Heart left ventricle (tissue), 16 donors: ENCODE measurements around the gene RPEL1. TPM values are rescaled to one million over a fixed set of nuclear protein-coding genes. Genes with fewer than 3 reads are reported as not detected.
"Not testable (repeated sequence)": the region's sequence is repeated elsewhere in the genome, so short reads cannot be mapped to it uniquely, and the experiment has no call there.

ENCODE experiments used
- ATAC-seq, 4 donors: fragments of 200-7000 bp; cut with Tn5 transposase; one replicate each; pipeline ENCODE4 v1.9.1; 2020 to 2022; ENCODE audit warnings: moderate library complexity in 4 of 4, mild to moderate bottlenecking in 3 of 4, moderate number of reproducible peaks in 1 of 4
- DNase-seq, 5 donors: peaks; one replicate each; pipeline ENCODE4 v3.0.0-alpha.2; 2020
- H3K27ac ChIP-seq, 12 donors: fragments of 200-600 bp; sonication (generic) in 4 of 12; one replicate each; pipeline versions ENCODE4 v1.5.0 to v1.8.0; 2016 to 2022; ENCODE audit warnings: mild to moderate bottlenecking in 2 of 12
- H3K27me3 ChIP-seq, 9 donors: fragments of 200-600 bp; sonication (generic) in 2 of 9; one replicate each; pipeline versions ENCODE4 v1.5.1 to v1.8.0; 2016 to 2022; ENCODE audit warnings: mild to moderate bottlenecking in 3 of 9
- H3K36me3 ChIP-seq, 9 donors: fragments of 200-600 bp; sonication (generic) in 2 of 9; one replicate each; pipeline versions ENCODE4 v1.5.0 to v1.8.0; 2018 to 2022; ENCODE audit warnings: mild to moderate bottlenecking in 2 of 9
- H3K4me1 ChIP-seq, 12 donors: fragments of 200-600 bp; sonication (generic) in 4 of 12; one replicate each; pipeline versions ENCODE4 v1.5.0 to v1.8.0; 2016 to 2022; ENCODE audit warnings: mild to moderate bottlenecking in 3 of 12
- H3K4me3 ChIP-seq, 12 donors: fragments of 200-600 bp; sonication (generic) in 4 of 12; one replicate each; pipeline versions ENCODE4 v1.5.0 to v1.8.0; 2017 to 2022; ENCODE audit warnings: mild to moderate bottlenecking in 9 of 12, moderate library complexity in 4 of 12
- H3K9me3 ChIP-seq, 12 donors: fragments of 200-600 bp; sonication (generic) in 4 of 12; one replicate each; pipeline versions ENCODE4 v1.5.0 to v1.8.0; 2016 to 2022; ENCODE audit warnings: mild to moderate bottlenecking in 1 of 12
- POLR2A ChIP-seq, 2 donors: fragments of 450-650 bp; IDR thresholded peaks; one replicate each; pipeline ENCODE4 v1.6.1; 2017; ENCODE audit warnings: antibody characterized with exemption in 2 of 2, mild to moderate bottlenecking in 2 of 2, moderate library complexity in 2 of 2
- whole genome bisulfite sequencing, 4 donors: extraction: QIAGEN DNeasy Blood & Tissue Kit in 2 of 4; methylation state at CpG; one replicate each; pipeline versions ENCODE4 v1.1.5 to v1.1.7; 2013 to 2018; 5-methylcytosine and 5-hydroxymethylcytosine counted together
- intact Hi-C, 10 donors: fragments of 100-400 bp; cut with DNase I; formaldehyde crosslinking; loops; one replicate each; pipeline versions ENCODE4 v1.11.1 to v1.14.2; 2022
- polyA plus RNA-seq, 2 donors: library from polyadenylated mRNA; stranded (reverse); fragments of 200-250 nt; gene quantifications; one replicate each; pipeline ENCODE4 v1.2.3, GENCODE V29; 2013
- total RNA-seq, 9 donors: library from RNA; depleted of rRNA in 2 of 9; stranded (reverse); fragments of >200 nt in 2 of 9; fragmentation: NEBNext Ultra II Directional in 3 of 9; extraction: Animal tissue kit (Norgen Biotek cat#: 25700) in 3 of 9; gene quantifications; one replicate each; pipeline versions ENCODE4 v1.1.0 to v1.2.4, GENCODE V29; 2016 to 2023
- TF ChIP-seq, protein P1 (sequence below), 12 donors: fragments of 200-600 bp; sonication (generic) in 4 of 12; IDR thresholded peaks; one replicate each; pipeline versions ENCODE4 v1.5.0 to v1.8.0; 2018 to 2022; ENCODE audit warnings: antibody characterized with exemption in 12 of 12, mild to moderate bottlenecking in 5 of 12
- donor health status: ischemic (EF 13 %, LVEDD 7.1; RV severe dilation, severe dysfunction).
- donor health status: healthy with polysubstance abuse.
- donor health status: DM: no; HTN: yes; CAD: no.
- donor health status: DM: no; HTN: no; CAD: no.
- donor health status: ischemic (EF 25% LVEDD 6.9; RV normal size, moderate dysfunction).
- donor health status: ischemic (EF 25% LVEDD 5.7; RV mildly dilated, moderate dysfunction).
- donor health status: healthy.
- donor health status: DM: yes; HTN: yes; CAD: no.
- donor health status: ischemic (EF 35%, LVEDD 5.7; RV mildly dilated, moderate dysfunction).
- donor health status: nonischemic (EF 11% LVEDD 7.7; RV severe dilation, severe dysfunction).
- donor health status: DM: yes; HTN: yes; CAD: no.
- donor health status: PGD.
- donor health status: ischemic (EF 29% LVEDD 5.4; RV normal size, mild dysfunction).
- donor health status: nonischemic (EF 23%, LVEDD 6.1; RV moderate dilation, normal function).

The RPEL1 gene
- total and polyA plus RNA-seq, 11 donors, result not detected

GRCh38 chr10:103215601-103216000 lies 30.1 kb upstream of the RPEL1 start:
- DNase-seq (no peak), ATAC-seq (no peak)
- Histone ChIP-seq H3K27me3 (no peaks in the 10 kb centered on the region), H3K4me3 (no peak overlapping the region), H3K9me3 (peaks cover 0 to 6% (median 0%) of the 10 kb centered on the region in 12 donors), H3K4me1 (no peaks in the 10 kb centered on the region), H3K27ac (no peak overlapping the region), H3K36me3 (no peaks in the 10 kb centered on the region)
- TF ChIP-seq, protein P1, sequence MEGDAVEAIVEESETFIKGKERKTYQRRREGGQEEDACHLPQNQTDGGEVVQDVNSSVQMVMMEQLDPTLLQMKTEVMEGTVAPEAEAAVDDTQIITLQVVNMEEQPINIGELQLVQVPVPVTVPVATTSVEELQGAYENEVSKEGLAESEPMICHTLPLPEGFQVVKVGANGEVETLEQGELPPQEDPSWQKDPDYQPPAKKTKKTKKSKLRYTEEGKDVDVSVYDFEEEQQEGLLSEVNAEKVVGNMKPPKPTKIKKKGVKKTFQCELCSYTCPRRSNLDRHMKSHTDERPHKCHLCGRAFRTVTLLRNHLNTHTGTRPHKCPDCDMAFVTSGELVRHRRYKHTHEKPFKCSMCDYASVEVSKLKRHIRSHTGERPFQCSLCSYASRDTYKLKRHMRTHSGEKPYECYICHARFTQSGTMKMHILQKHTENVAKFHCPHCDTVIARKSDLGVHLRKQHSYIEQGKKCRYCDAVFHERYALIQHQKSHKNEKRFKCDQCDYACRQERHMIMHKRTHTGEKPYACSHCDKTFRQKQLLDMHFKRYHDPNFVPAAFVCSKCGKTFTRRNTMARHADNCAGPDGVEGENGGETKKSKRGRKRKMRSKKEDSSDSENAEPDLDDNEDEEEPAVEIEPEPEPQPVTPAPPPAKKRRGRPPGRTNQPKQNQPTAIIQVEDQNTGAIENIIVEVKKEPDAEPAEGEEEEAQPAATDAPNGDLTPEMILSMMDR (IDR thresholded peaks at IDR 0.05), result no peak
- no peak for TF ChIP-seq POLR2A (IDR thresholded peaks at IDR 0.05)
- intact Hi-C loops, result no loop called here
- WGBS, 4 donors, result 84 to 89% (median 85%) methylated on average over 5 of the region's 5 CpGs

DNA sequence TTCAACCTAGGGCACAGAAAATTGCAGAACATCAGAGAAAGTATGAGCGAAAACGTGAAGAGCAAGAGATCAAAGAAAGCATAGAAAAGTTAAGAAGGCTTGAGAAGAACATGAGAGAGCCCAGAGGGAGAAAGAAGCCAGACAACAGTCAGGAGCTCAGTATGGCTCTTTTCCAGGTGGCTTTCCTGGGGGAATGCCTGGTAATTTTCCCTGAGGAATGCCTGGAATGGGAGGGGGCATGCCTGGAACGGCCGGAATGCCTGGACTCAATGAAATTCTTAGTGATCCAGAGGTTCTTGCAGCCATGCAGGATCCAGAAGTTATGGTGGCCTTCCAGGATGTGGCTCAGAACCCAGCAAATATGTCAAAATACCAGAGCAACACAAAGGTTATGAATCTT lies 29.3 kb upstream of the RPEL1 start:
- H3K27me3 ChIP-seq, H3K4me3 ChIP-seq, H3K9me3 ChIP-seq, H3K36me3 ChIP-seq, ATAC-seq, H3K27ac ChIP-seq, H3K4me1 ChIP-seq, DNase-seq, intact Hi-C loops: not testable (repeated sequence)
- 40 to 48% (median 46%) methylated on average over 4 of the region's 4 CpGs for WGBS, 4 donors

- Histone ChIP-seq H3K36me3 (no peaks in the 10 kb centered on the region), H3K9me3 (peaks cover 0 to 30% (median 16%) of the 10 kb centered on the region in 12 donors), H3K27me3 (no peaks in the 10 kb centered on the region), H3K4me3 (no peak overlapping the region), H3K4me1 (peaks cover 0 to 12% (median 0%) of the 10 kb centered on the region in 12 donors), H3K27ac (peak overlapping the region in 1 of 12 donors; percentile 68)
- intact Hi-C loops, result no loop called here
- DNase-seq (no peak), ATAC-seq (no peak)
- whole genome bisulfite sequencing, 4 donors, result 90 to 97% (median 92%) methylated on average over 4 of the region's 4 CpGs
- TF ChIP-seq POLR2A (IDR thresholded peaks at IDR 0.05), result no peak
- TF ChIP-seq, protein P1 (IDR thresholded peaks at IDR 0.05), result no peak
Observed at GRCh38 chr10:103224133-103224532, 21.6 kb upstream of the RPEL1 start.

GRCh38 chr10:103224721-103225120 lies 21.0 kb upstream of the RPEL1 start:
- H3K36me3 ChIP-seq, DNase-seq, ATAC-seq, H3K27me3 ChIP-seq, H3K4me3 ChIP-seq: not testable (repeated sequence)
- intact Hi-C loops, result loop anchor here in 1 of 10 donors (5.0 kb wide), 1 partner anchor 32 kb away; the partner anchor contains the start of gene NT5C2
- 81 to 85% (median 83%) methylated on average over 5 of the region's 5 CpGs for WGBS, 4 donors
- H3K9me3 ChIP-seq, result peaks cover 0 to 30% (median 16%) of the 10 kb centered on the region in 12 donors
- peak overlapping the region in 1 of 12 donors; percentile 68 for H3K27ac ChIP-seq
- H3K4me1 ChIP-seq, result peaks cover 0 to 18% (median 0%) of the 10 kb centered on the region in 12 donors

- Histone ChIP-seq H3K9me3 (peaks cover 0 to 30% (median 16%) of the 10 kb centered on the region in 12 donors), H3K27me3 (no peaks in the 10 kb centered on the region), H3K36me3 (no peaks in the 10 kb centered on the region), H3K4me3 (no peak overlapping the region), H3K4me1 (peaks cover 0 to 29% (median 11%) of the 10 kb centered on the region in 12 donors), H3K27ac (peak overlapping the region in 1 of 12 donors; percentile 12)
- no peak for TF ChIP-seq POLR2A (IDR thresholded peaks at IDR 0.05)
- TF ChIP-seq, protein P1 (IDR thresholded peaks at IDR 0.05), result no peak
- intact Hi-C loops, result loop anchor here in 2 of 10 donors (2.0 to 5.0 kb wide), 2 partner anchors 33 to 34 kb away; partner anchors contain the start of gene NT5C2 (in 2 of the 2)
- ATAC-seq (no peak), DNase-seq (no peak)
Observed at GRCh38 chr10:103225939-103226338, 19.7 kb upstream of the RPEL1 start.
